OCI-LY1 (cell line): Measurements from ENCODE around the gene PTPRN2.

Source experiments
- CTCF ChIP-seq: fragments of 200-600 bp; sonication (generic), shearing (Covaris generic); IDR thresholded peaks from 2 replicates; pipeline ENCODE4 v1.5.1; 2017; ENCODE audit warnings: mild to moderate bottlenecking, antibody characterized with exemption, low read length, moderate library complexity, mixed read lengths
- EZH2 ChIP-seq: fragments of 200-600 bp; sonication (generic), shearing (Covaris generic); IDR thresholded peaks from 2 replicates; pipeline ENCODE4 v1.8.0; 2017; ENCODE audit warnings: borderline replicate concordance, mixed run types, mild to moderate bottlenecking, antibody characterized with exemption, low read length, moderate library complexity, mixed read lengths

- no peak for TF ChIP-seq CTCF
- no peak for TF ChIP-seq EZH2
Measured at GRCh38 chr7:157767506-157768197, 820.0 kb downstream of the PTPRN2 start.
